BLaER1 (cell line): Measurements from ENCODE around the gene SLC48A1.

Source experiments
- H3K27ac ChIP-seq: shearing (Covaris generic); formaldehyde crosslinking; 2 replicates; pipeline ENCODE4 v1.8.1; 2022
- H3K27me3 ChIP-seq: shearing (Covaris generic); formaldehyde crosslinking; 2 replicates; pipeline ENCODE4 v1.8.1; 2022
- H3K36me3 ChIP-seq: shearing (Covaris generic); formaldehyde crosslinking; 2 replicates; pipeline ENCODE4 v1.8.1; 2022
- H3K4me1 ChIP-seq: shearing (Covaris generic); formaldehyde crosslinking; 2 replicates; pipeline ENCODE4 v1.8.1; 2022
- H3K4me2 ChIP-seq: shearing (Covaris generic); formaldehyde crosslinking; 2 replicates; pipeline ENCODE4 v1.8.1; 2022
- H3K4me3 ChIP-seq: shearing (Covaris generic); formaldehyde crosslinking; 2 replicates; pipeline ENCODE4 v1.8.1; 2022
- H3K9ac ChIP-seq: shearing (Covaris generic); formaldehyde crosslinking; 2 replicates; pipeline ENCODE4 v1.8.1; 2022
- H3K9me3 ChIP-seq: shearing (Covaris generic); formaldehyde crosslinking; 2 replicates; pipeline ENCODE4 v1.8.1; 2022
- H4K20me1 ChIP-seq: shearing (Covaris generic); formaldehyde crosslinking; 2 replicates; pipeline ENCODE4 v1.8.1; 2022
- Cebpa-rat ChIP-seq: shearing (Covaris generic); IDR thresholded peaks from 2 replicates; pipeline ENCODE4 v1.8.1; 2022

The SLC48A1 gene

DNA sequence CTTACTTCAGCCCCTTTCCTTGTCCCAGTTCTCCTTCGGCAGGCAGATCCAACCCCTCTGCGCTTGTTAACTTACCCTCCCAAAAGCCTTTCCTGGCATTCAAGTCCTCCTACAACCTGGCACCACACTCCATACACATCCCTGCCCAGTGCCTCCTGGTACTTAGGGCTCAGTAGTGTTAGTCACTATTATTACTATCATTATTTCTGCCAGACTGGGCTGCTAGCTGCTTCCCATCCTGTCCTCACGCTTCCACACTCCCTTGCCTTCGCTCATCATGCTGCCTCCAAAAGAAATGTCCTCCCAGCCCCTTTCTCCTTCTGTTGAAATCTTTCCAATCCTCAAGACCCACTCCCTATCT, 48.3 kb downstream of the SLC48A1 start:
- no peak overlapping the region for H3K4me3 ChIP-seq
- TF ChIP-seq Cebpa-rat = no peak
- no peaks in the 10 kb centered on the region for H3K27me3 ChIP-seq
- no peaks in the 10 kb centered on the region for H3K36me3 ChIP-seq
- peaks cover 24% of the 10 kb centered on the region for H4K20me1 ChIP-seq
- H3K4me1 ChIP-seq = peaks cover 70% of the 10 kb centered on the region
- H3K27ac ChIP-seq = peak overlapping the region; percentile 98; the same call in 1 of the 2 replicates
- H3K9ac ChIP-seq = 0 out of 2 replicates have a peak overlapping the region, but pooled peaks have one; percentile 96
- H3K9me3 ChIP-seq = no peaks in the 10 kb centered on the region
- peak overlapping the region; percentile 92 for H3K4me2 ChIP-seq

DNA sequence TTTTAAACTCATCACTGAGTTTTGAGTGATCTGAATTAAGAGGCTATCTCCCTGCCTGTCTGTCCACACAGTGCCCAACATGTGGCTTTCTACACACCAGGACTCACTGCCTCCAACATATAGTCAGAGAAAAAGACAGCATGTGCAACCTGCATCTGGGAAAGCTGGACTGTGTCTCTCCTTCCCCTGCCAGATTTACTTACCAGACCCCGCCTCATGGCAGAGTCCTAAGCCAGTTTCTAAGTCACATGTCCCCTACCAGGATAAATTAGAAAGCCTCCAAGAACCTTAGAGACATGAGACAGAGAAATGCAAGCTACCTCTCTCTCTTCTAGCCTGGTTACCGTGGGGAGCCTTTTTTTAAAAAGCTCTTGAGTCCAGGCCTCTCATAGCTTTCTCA, 49.4 kb downstream of the SLC48A1 start:
- no peak for TF ChIP-seq Cebpa-rat
- no peaks in the 10 kb centered on the region for H3K27me3 ChIP-seq
- H3K36me3 ChIP-seq = no peaks in the 10 kb centered on the region
- H3K4me3 ChIP-seq = no peak overlapping the region
- H3K27ac ChIP-seq = no peak overlapping the region; the same call in 1 of the 2 replicates
- peak overlapping the region; percentile 18 for H3K4me2 ChIP-seq
- peaks cover 60% of the 10 kb centered on the region for H3K4me1 ChIP-seq
- no peak overlapping the region for H3K9ac ChIP-seq
- no peaks in the 10 kb centered on the region for H3K9me3 ChIP-seq
- H4K20me1 ChIP-seq = peaks cover 17% of the 10 kb centered on the region

DNA sequence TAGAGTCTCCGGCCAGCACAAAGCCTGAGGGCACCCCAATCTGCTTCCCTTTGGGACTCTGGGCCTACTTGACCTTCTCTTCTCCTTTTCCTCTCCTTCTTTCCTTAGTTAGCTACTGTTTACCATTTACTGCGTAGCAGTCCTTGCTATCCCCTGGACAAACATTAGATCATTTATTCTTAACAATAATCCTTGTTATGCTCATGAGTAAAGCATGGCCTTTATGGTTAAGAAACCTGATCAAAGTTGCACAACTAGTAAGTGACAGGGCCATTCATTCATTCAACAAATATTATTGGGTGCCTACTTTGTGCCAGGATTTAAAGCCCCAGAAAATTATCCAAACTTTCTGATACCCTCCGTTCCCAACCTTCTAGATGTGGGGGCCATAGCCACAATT, 49.8 kb downstream of the SLC48A1 start:
- Histone ChIP-seq H3K9ac (no peak overlapping the region), H3K27ac (no peak overlapping the region; the same call in 1 of the 2 replicates), H3K4me2 (peak overlapping the region; percentile 51), H3K27me3 (no peaks in the 10 kb centered on the region), H3K9me3 (no peaks in the 10 kb centered on the region), H3K4me3 (no peak overlapping the region), H3K4me1 (peaks cover 55% of the 10 kb centered on the region), H3K36me3 (no peaks in the 10 kb centered on the region), H4K20me1 (peaks cover 12% of the 10 kb centered on the region)
- no peak for TF ChIP-seq Cebpa-rat

DNA sequence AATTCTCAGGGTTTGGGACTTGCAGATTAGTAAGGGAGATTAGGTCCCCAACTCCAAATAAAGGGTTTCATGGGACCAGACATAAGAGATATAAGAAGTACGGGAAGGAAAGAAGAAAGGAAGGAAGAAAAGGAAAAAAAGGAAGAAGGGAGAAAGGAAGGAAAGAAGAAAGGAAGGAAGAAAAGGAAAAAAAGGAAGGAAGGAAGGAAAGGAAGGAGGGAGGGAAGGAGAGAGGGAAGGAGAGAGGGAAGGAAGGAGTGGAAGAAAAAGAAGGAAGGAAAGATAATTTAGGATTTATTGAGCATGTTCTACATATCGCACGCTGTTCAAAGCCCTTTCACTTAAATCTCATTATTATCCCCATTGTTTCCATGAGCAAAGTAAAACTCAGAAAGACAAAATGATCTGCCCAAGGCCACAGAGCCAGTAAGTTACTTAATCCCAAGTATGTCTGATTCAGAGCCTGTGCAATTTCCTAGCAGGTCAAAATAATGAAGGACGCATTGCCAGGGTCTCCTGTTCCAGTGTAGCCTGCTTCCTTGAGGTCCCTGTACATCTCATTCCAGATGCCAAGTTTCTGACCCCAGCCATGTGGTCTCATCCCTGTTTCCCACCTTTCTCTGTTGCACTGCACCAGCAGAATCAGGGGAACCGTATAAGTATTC, 50.5 kb downstream of the SLC48A1 start:
- Histone ChIP-seq H4K20me1 (peaks cover 5% of the 10 kb centered on the region), H3K36me3 (no peaks in the 10 kb centered on the region), H3K27me3 (no peaks in the 10 kb centered on the region), H3K4me1 (peaks cover 55% of the 10 kb centered on the region), H3K9ac (no peak overlapping the region), H3K4me3 (no peak overlapping the region), H3K9me3 (no peaks in the 10 kb centered on the region), H3K4me2 (peak overlapping the region; percentile 51), H3K27ac (no peak overlapping the region)
- TF ChIP-seq Cebpa-rat = no peak

DNA sequence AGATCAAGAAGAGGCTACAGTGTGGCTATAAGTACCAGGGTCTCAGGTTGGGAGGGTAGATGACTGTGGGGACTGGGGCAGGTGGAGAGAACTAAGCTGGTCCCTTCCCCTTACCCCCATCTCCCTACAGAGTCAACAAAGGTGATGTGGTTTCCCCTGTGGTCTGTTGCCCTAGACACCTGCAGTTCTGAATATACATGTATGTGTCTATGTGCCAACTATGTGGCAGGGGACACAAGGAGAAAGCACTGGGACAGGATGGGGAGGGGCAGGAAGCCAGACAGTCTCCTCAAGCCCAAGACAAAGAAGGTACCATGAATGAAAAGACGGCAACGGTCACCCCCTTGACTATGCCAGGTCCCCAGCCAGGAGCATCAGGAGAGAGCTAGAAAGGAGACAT, 51.2 kb downstream of the SLC48A1 start:
- H4K20me1 ChIP-seq = no peaks in the 10 kb centered on the region
- no peaks in the 10 kb centered on the region for H3K36me3 ChIP-seq
- H3K4me1 ChIP-seq = peaks cover 60% of the 10 kb centered on the region
- no peak for TF ChIP-seq Cebpa-rat
- peak overlapping the region; percentile 4; the same call in 1 of the 2 replicates for H3K27ac ChIP-seq
- no peak overlapping the region for H3K9ac ChIP-seq
- H3K27me3 ChIP-seq = no peaks in the 10 kb centered on the region
- peak overlapping the region; percentile 51 for H3K4me2 ChIP-seq
- H3K9me3 ChIP-seq = no peaks in the 10 kb centered on the region
- H3K4me3 ChIP-seq = no peak overlapping the region

DNA sequence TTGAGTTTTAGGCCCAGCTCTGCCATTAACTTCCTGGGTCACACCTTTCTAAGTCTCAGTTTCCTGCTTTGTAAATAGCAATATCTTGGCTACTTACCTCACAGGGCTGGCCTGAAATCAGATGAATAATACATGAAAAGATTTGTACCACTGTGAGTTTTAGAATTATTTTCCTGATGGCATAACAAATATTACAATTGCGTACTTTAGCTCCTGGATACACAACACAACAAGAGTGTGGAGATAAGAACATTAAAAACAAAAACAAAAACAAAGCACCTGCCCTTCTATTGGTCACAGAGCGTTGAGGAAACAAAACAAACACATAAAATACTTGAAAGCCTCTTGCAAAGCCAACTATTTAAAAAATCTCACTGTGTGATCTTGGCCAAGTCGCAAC, 51.6 kb downstream of the SLC48A1 start:
- no peak for TF ChIP-seq Cebpa-rat
- H3K4me1 ChIP-seq = peaks cover 65% of the 10 kb centered on the region

DNA sequence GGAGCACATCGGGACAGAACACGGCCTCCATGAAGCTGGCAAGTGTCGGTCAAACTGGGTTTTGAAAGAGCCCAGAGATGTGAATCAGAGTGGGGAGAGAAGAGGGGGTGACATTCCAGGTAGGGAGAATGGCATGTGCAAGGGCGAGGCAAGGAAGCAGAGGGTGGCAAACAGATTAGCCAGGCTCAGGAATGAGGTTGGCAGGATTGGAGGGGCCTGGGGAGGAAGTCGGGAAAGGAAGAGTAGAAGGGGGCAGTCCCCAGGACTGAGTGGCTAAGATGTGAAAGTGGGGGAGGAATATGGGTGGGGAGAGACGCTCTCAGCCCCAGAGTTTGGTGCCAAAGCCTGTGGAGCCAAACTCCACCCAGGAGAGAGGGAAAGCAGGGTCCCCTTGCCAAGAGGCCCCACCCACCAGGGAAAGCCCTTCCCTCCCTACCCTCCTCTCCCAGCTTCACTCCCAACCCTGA, 52.2 kb downstream of the SLC48A1 start:
- Histone ChIP-seq H3K4me3 (no peak overlapping the region), H3K4me1 (peaks cover 65% of the 10 kb centered on the region), H3K9ac (no peak overlapping the region), H3K36me3 (no peaks in the 10 kb centered on the region), H3K9me3 (no peaks in the 10 kb centered on the region), H4K20me1 (no peaks in the 10 kb centered on the region), H3K4me2 (no peak overlapping the region), H3K27ac (no peak overlapping the region), H3K27me3 (no peaks in the 10 kb centered on the region)
- no peak for TF ChIP-seq Cebpa-rat

More for the DNA sequence above, 51.6 kb downstream of the SLC48A1 start:
- no peak overlapping the region for H3K9ac ChIP-seq
- H3K4me2 ChIP-seq = peak overlapping the region; percentile 51
- no peaks in the 10 kb centered on the region for H3K36me3 ChIP-seq
- H3K9me3 ChIP-seq = no peaks in the 10 kb centered on the region
- peak overlapping the region; percentile 4; the same call in 1 of the 2 replicates for H3K27ac ChIP-seq
- no peaks in the 10 kb centered on the region for H3K27me3 ChIP-seq
- no peak overlapping the region for H3K4me3 ChIP-seq
- H4K20me1 ChIP-seq = no peaks in the 10 kb centered on the region

DNA sequence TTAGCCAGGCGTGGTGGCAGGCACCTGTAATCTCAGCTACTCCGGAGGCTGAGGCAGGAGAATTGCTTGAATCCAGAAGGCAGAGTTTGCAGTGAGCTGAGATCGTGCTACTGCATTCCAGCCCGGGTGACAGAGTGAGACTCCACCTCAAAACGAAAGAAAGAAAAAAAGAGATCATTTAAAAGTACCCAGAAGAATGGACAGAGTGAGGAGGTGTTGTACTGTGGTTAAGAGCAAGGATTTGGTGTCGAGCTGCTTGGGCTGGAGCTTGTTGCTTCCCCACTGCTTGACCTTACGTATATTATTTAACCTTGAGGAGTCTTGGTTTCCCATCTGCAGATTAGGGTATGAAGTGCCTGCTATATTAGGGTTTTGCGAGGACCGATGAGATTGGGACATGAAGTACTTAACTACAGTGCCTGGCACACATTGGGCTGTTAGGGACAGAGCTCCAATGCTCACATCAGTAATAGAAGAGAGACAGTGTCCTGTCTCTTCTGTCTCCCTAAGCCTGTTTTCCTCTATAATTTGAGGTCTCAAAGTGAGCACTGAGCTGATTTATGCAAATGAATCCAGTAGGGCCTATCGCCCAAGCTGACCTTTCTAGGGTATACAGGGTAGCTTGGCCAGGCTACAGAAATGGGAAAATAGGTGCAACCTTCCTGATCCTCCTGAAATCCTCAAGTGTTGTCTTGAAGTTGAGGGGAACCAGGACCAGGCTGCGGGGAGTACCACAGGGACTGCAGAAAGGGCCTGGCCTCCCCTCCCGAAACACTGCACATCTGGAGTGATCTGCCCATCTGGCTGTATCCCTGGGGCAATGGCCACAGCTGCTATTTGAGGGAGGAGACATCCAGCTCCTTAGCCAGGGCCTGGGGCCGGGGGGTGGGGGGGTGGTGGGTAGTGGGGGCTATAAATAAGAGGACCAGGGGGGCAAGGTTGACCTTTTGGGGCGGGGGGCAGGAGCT, 55.3 kb downstream of the SLC48A1 start:
- Histone ChIP-seq H3K4me3 (no peak overlapping the region), H3K36me3 (no peaks in the 10 kb centered on the region), H3K9me3 (no peaks in the 10 kb centered on the region), H3K9ac (no peak overlapping the region), H3K4me2 (peak overlapping the region; percentile 65), H4K20me1 (no peaks in the 10 kb centered on the region), H3K27ac (0 out of 2 replicates have a peak overlapping the region, but pooled peaks have one; percentile 33), H3K27me3 (no peaks in the 10 kb centered on the region), H3K4me1 (peaks cover 50% of the 10 kb centered on the region)
- TF ChIP-seq Cebpa-rat = no peak

DNA sequence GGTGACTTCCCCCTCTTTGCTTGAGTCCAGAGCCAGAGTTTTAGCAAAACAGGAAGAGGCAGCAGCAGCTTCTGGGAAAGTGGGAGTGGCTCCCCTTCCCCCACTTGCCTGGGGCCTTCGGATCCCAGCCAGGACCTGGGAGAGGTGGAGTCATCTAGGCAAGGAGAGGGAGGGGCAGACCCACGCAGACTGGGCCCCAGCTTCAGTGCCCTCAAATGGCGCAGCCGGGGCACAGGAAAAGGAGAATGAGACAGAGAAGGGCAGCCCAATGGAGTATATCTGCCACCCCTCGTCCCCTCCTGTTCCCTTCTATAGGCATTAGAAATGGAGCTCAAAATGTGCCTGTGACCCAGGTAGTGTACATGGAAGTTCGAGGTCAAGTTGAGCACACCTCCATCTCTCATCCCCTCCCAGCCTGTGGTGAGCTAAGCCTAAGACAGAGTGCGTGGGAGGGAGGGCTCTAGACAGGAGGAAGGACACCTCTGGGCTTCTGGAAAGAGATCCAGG, 56.0 kb downstream of the SLC48A1 start:
- Histone ChIP-seq H3K4me2 (peak overlapping the region; percentile 65), H3K9me3 (no peaks in the 10 kb centered on the region), H3K27me3 (no peaks in the 10 kb centered on the region), H3K36me3 (no peaks in the 10 kb centered on the region), H4K20me1 (no peaks in the 10 kb centered on the region), H3K9ac (no peak overlapping the region), H3K4me1 (peaks cover 49% of the 10 kb centered on the region), H3K27ac (peak overlapping the region; percentile 33; the same call in 1 of the 2 replicates), H3K4me3 (no peak overlapping the region)
- TF ChIP-seq Cebpa-rat = no peak
